Activated CD4-positive, alpha-beta T cell treated with anti-CD3 and anti-CD28 coated beads, Interleukin-2, amount 10 ng/mL, durations not matched to agents 7 days and 5 days (primary cell): Measurements from ENCODE around the gene HMGB1. TPM values are rescaled to one million over a fixed set of nuclear protein-coding genes. Genes with fewer than 3 reads are reported as not detected.

ENCODE experiments used
- CTCF ChIA-PET: fragments of 350-600 bp; sonication (Branson Sonifier 250); formaldehyde crosslinking; loops from one replicate; lab custom pipeline; 2021; ENCODE audit warnings: antibody characterized with exemption; lab: Charles Lee
- POLR2A ChIA-PET: fragments of 350-600 bp; sonication (Branson Sonifier 250); formaldehyde crosslinking; loops from one replicate; lab custom pipeline; 2021; ENCODE audit warnings: antibody characterized with exemption; lab: Charles Lee
- DNase-seq: peaks from one replicate; pipeline ENCODE4 v3.0.0-alpha.2; 2020
- H3K27ac Mint-ChIP-seq: one replicate; pipeline ENCODE4 v1.8.0; 2021; ENCODE audit warnings: mild to moderate bottlenecking, moderate library complexity, mixed read lengths
- H3K27me3 Mint-ChIP-seq: one replicate; pipeline ENCODE4 v1.8.0; 2021; ENCODE audit warnings: mixed read lengths
- H3K36me3 Mint-ChIP-seq: one replicate; pipeline ENCODE4 v1.8.0; 2021; ENCODE audit warnings: low read depth, mixed read lengths
- H3K4me1 Mint-ChIP-seq: one replicate; pipeline ENCODE4 v1.8.0; 2021; ENCODE audit warnings: mixed read lengths
- H3K4me3 Mint-ChIP-seq: one replicate; pipeline ENCODE4 v1.8.0; 2021; ENCODE audit warnings: mild to moderate bottlenecking, moderate library complexity, mixed read lengths
- H3K9me3 Mint-ChIP-seq: one replicate; pipeline ENCODE4 v1.8.0; 2021; ENCODE audit warnings: mixed read lengths
- total RNA-seq, 2 experiments: library from RNA; stranded (reverse); gene quantifications; one replicate each; pipeline ENCODE4 v1.2.3, GENCODE V29; 2021

The HMGB1 gene
- total RNA-seq, 2 experiments from 2014 or later: 709 to 827 TPM

DNA sequence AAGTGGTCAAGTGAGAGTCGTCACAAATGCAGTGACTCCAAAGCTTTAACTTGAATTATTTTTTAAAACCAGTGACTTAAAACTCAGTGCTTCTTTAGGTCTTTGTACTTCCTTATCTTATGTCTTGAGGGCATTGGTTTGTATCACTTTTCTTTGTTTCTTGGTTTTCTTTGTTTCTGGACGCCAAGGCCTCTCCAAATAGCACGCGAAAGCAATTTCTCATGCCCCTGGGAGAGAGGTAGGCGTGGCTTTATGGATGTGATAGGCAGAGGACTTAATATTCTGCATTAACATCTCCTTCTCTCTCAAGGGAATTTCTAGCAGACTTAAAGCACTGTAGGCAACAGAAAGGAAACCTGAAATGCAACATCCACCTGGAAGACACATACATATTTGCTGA lies 22.8 kb downstream of the HMGB1 start:
- Mint-ChIP-seq H3K9me3 (no peaks in the 10 kb centered on the region), H3K4me1 (peaks cover 11% of the 10 kb centered on the region), H3K36me3 (no peaks in the 10 kb centered on the region), H3K27me3 (peaks cover 13% of the 10 kb centered on the region), H3K27ac (no peak overlapping the region), H3K4me3 (no peak overlapping the region)
- DNase-seq: no peak
- ChIA-PET CTCF (interaction anchor here (0.6 to 2.2 kb wide), 5 partner anchors 8 to 613 kb away, joined by 3 to 8 read pairs (median 3); no protein-coding TSS in a partner anchor), POLR2A (interaction anchor here (0.6 kb wide), 1 partner anchor 143 kb away, joined by 10 read pairs; no protein-coding TSS in a partner anchor)

DNA sequence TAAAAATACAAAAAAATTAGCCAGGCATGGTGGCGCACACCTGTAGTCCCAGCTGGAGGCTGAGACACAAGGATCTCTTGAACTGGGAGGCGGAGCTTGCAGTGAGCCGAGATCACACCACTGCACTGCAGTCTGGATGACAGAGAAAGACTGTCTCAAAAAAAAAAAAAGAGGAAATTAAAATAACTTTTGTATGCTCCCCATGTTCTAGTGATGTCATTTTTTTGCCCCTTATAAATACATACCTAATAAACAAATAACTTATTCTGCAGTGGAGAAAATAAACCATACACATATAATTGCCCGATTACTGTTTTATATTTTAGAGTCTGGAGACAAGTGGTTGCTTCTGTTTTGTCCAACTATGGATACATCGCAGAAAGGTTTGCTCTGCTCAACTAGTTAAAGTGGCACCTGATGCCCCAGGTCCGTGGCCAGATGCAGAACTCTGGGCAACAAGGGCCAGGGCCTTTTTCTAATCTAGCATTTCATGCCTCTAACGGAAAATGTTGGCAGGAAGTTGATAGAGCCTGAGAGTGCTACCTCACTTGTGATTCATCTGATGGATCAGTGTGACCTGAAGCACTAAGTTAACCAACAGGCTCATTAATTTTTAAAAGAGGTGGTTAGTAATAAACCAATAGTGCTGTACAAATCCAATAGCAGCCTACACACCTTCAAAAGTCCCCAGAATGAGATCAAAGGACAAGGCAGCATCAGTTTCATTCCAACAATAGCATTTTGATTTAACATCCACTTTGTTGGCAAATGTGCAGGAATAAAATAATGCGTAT lies 24.6 kb downstream of the HMGB1 start:
- peaks cover 18% of the 10 kb centered on the region for H3K27me3 Mint-ChIP-seq
- H3K27ac Mint-ChIP-seq: no peak overlapping the region
- H3K4me1 Mint-ChIP-seq: peaks cover 8% of the 10 kb centered on the region
- H3K4me3 Mint-ChIP-seq: no peak overlapping the region
- DNase-seq: no peak
- ChIA-PET CTCF (interaction anchor here (1.9 to 2.1 kb wide), 2 partner anchors 8 to 11 kb away, joined by 3 to 6 read pairs; no protein-coding TSS in a partner anchor), POLR2A (no interaction called here)
- no peaks in the 10 kb centered on the region for H3K36me3 Mint-ChIP-seq
- H3K9me3 Mint-ChIP-seq: no peaks in the 10 kb centered on the region

DNA sequence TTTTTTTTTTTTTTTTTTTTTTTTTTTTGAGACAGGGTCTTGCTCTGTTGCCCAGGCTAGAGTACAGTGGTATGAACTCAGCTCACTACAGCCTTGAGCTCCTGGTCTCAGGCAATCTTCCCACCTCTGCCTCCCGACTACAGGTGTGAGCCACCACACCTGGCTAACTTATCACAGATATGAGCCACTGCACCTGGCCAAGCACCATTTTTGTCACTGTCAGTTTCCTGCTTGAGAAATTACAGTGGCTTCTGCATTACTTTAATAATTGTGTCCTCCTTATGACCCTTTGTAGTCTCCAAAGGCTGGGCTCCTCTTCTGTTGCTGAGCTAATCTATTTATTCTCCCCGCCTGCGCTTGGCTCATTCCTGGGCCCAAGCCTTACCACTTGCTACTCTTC lies 27.4 kb downstream of the HMGB1 start:
- H3K27me3 Mint-ChIP-seq: peaks cover 14% of the 10 kb centered on the region
- POLR2A ChIA-PET: no interaction called here

GRCh38 chr13:30437177-30437576 lies 28.6 kb downstream of the HMGB1 start:
- H3K27me3 Mint-ChIP-seq: peaks cover 14% of the 10 kb centered on the region
- no peak for DNase-seq
- H3K4me1 Mint-ChIP-seq: peaks cover 7% of the 10 kb centered on the region
- CTCF ChIA-PET: interaction anchor here (0.7 to 1.0 kb wide), 3 partner anchors 11 to 841 kb away, joined by 3 to 5 read pairs (median 4); no protein-coding TSS in a partner anchor
- H3K9me3 Mint-ChIP-seq: no peaks in the 10 kb centered on the region
- H3K27ac Mint-ChIP-seq: no peak overlapping the region
- POLR2A ChIA-PET: no interaction called here
- H3K4me3 Mint-ChIP-seq: no peak overlapping the region
- no peaks in the 10 kb centered on the region for H3K36me3 Mint-ChIP-seq

More for the DNA sequence above, 27.4 kb downstream of the HMGB1 start:
- H3K27ac Mint-ChIP-seq: no peak overlapping the region
- no peaks in the 10 kb centered on the region for H3K36me3 Mint-ChIP-seq
- DNase-seq: no peak
- no peaks in the 10 kb centered on the region for H3K9me3 Mint-ChIP-seq
- H3K4me3 Mint-ChIP-seq: no peak overlapping the region
- peaks cover 7% of the 10 kb centered on the region for H3K4me1 Mint-ChIP-seq
- CTCF ChIA-PET: no interaction called here

GRCh38 chr13:30435911-30436451 lies 29.8 kb downstream of the HMGB1 start:
- Mint-ChIP-seq H3K27ac (no peak overlapping the region), H3K4me3 (no peak overlapping the region), H3K36me3 (no peaks in the 10 kb centered on the region), H3K9me3 (no peaks in the 10 kb centered on the region), H3K27me3 (peaks cover 14% of the 10 kb centered on the region), H3K4me1 (peaks cover 12% of the 10 kb centered on the region)
- ChIA-PET CTCF (no interaction called here), POLR2A (no interaction called here)
- DNase-seq: no peak

- ChIA-PET POLR2A (no interaction called here), CTCF (interaction anchor here (0.6 to 1.7 kb wide), 6 partner anchors 9 to 299 kb away, joined by 3 to 5 read pairs (median 4); partner anchors contain the start of gene UBE2L5)
- no peak for DNase-seq
- H3K9me3 Mint-ChIP-seq: peaks cover 3% of the 10 kb centered on the region
- peaks cover 6% of the 10 kb centered on the region for H3K27me3 Mint-ChIP-seq
- H3K4me1 Mint-ChIP-seq: peaks cover 30% of the 10 kb centered on the region
- no peak overlapping the region for H3K4me3 Mint-ChIP-seq
- no peak overlapping the region for H3K27ac Mint-ChIP-seq
- H3K36me3 Mint-ChIP-seq: no peaks in the 10 kb centered on the region
Measured at GRCh38 chr13:30431269-30431940, 34.3 kb downstream of the HMGB1 start.

DNA sequence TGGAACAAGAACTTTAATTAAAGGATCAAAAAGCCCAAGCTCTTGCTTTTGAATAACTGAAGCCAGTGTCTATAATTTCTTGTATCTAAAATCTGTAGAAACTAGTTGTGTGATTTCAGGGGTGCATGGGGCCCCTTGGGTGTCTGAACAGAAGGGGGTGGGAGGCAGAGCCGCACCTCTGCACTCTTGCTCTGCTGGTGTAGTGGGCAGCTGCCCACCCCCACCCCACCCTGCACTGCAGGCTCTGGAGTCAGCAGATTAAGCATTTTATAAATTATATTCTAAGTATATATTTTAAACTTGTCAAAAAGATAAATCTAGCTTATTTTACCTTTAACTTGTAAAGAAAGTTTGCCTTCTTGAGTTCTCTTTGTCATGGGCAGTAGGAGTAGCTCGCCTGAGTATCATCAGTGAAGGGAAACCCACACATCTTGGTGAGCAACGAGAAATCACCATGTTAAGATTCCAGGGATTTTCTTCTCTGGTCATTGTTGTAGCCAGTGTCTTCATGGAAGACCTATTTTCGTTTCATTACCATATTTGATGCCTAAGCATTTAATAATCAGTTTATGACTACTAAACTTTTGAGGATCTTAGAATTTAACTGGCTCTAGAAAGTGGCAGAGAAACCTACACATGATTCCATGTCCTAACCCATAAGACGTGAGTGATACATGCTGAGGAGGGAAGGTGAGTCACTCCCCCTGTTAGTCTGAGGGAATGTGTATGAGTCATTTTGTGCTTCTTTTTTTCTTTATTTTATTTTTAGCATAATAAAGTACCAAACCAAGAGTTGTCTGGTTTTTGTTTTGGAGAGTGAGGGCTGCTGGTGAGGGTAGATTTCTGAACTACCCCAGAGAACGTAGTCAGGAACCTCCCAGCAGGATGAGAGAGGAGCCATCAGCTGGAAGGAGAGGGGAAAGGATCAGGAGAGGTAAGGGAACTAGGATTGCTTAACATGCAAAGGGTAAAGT lies 35.7 kb downstream of the HMGB1 start:
- no peak for DNase-seq
- Mint-ChIP-seq H3K27ac (no peak overlapping the region), H3K27me3 (no peaks in the 10 kb centered on the region)

DNA sequence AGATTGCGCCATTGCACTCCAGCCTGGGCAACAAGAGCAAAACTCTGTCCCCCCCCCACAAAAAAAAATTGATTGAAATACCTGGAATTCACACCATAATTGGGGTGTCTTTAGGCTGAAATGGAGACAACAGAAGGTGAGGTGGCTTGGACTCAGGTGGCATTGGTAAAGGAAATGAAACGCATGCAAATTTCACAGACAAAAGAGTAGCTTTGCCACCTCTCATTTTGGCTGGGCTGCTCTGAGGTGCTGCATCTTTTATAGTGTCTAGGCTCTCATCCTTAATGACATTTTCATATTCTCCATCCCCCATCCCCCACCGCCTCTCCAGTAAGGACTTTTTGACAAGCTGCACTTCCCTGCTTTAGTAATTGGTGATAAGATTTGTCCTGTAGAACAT lies 36.5 kb downstream of the HMGB1 start:
- ChIA-PET POLR2A (no interaction called here), CTCF (interaction anchor here (0.6 to 1.5 kb wide), 6 partner anchors 8 to 77 kb away, joined by 3 to 4 read pairs (median 3); no protein-coding TSS in a partner anchor)
- Mint-ChIP-seq H3K9me3 (peaks cover 3% of the 10 kb centered on the region), H3K27ac (no peak overlapping the region), H3K4me1 (peaks cover 29% of the 10 kb centered on the region), H3K27me3 (no peaks in the 10 kb centered on the region), H3K4me3 (no peak overlapping the region), H3K36me3 (no peaks in the 10 kb centered on the region)
- DNase-seq: no peak

More for the DNA sequence above, 35.7 kb downstream of the HMGB1 start:
- peaks cover 3% of the 10 kb centered on the region for H3K9me3 Mint-ChIP-seq
- CTCF ChIA-PET: interaction anchor here (0.6 to 1.7 kb wide), 9 partner anchors 9 to 297 kb away, joined by 3 to 5 read pairs (median 3); no protein-coding TSS in a partner anchor
- H3K4me3 Mint-ChIP-seq: no peak overlapping the region
- peaks cover 30% of the 10 kb centered on the region for H3K4me1 Mint-ChIP-seq
- H3K36me3 Mint-ChIP-seq: no peaks in the 10 kb centered on the region
- POLR2A ChIA-PET: no interaction called here

DNA sequence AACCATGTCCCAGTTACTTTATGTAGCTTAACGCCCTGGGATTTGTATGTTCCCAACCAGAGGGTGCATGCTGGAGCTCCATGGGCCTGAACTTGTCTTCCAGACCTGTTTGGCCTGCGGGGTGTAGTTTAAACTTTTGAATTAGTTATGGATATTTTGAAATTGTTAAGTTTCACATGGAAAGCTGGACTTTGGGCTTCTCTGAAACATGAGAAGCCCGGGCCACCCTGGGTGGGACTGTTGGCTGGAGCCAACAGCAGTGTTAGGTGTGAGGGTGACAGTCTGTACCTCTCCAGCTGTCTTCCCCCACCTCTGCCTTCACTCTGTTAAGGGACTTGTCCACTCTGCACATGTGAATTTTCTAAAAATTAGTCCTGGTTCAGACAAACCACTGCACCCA lies 41.8 kb downstream of the HMGB1 start:
- ChIA-PET POLR2A (interaction anchor here (0.6 kb wide), 1 partner anchor 101 kb away, joined by 5 read pairs; no protein-coding TSS in a partner anchor), CTCF (interaction anchor here (0.7 to 1.3 kb wide), 2 partner anchors 44 to 198 kb away, joined by 3 read pairs; no protein-coding TSS in a partner anchor)
- DNase-seq: no peak
- H3K27ac Mint-ChIP-seq: no peak overlapping the region
- no peak overlapping the region for H3K4me3 Mint-ChIP-seq
- peaks cover 4% of the 10 kb centered on the region for H3K27me3 Mint-ChIP-seq
- H3K36me3 Mint-ChIP-seq: no peaks in the 10 kb centered on the region
- peaks cover 24% of the 10 kb centered on the region for H3K4me1 Mint-ChIP-seq
- H3K9me3 Mint-ChIP-seq: peaks cover 3% of the 10 kb centered on the region

GRCh38 chr13:30422054-30422839 lies 43.5 kb downstream of the HMGB1 start, which contains the start of gene UBE2L5:
UBE2L5 (plus strand) TSS chr13:30422493; CDS start chr13:30427991, 5,498 bp downstream.
- H3K36me3 Mint-ChIP-seq: no peaks in the 10 kb centered on the region
- peaks cover 4% of the 10 kb centered on the region for H3K27me3 Mint-ChIP-seq
- H3K9me3 Mint-ChIP-seq: no peaks in the 10 kb centered on the region
- CTCF ChIA-PET: interaction anchor here (1.1 kb wide), 1 partner anchor 9 kb away, joined by 4 read pairs; no protein-coding TSS in a partner anchor
- H3K27ac Mint-ChIP-seq: peak within 1 kb of the TSS; percentile 84
- peaks cover 24% of the 10 kb centered on the region for H3K4me1 Mint-ChIP-seq
- POLR2A ChIA-PET: interaction anchor here (1.0 kb wide), 1 partner anchor 43 kb away, joined by 3 read pairs; the partner anchor contains the start of gene HMGB1
- peak within 1 kb of the TSS; percentile 75 for H3K4me3 Mint-ChIP-seq
- peak; percentile 71 for DNase-seq
